Activated CD8-positive, alpha-beta T cell treated with anti-CD3 and anti-CD28 coated beads for 36 hours (primary cell): ENCODE measurements around the gene DISP1. TPM values are rescaled to one million over a fixed set of nuclear protein-coding genes. Genes with fewer than 3 reads are reported as not detected.

Experiments
- ATAC-seq: fragments of 200-7000 bp; cut with Tn5 transposase; one replicate; pipeline ENCODE4 v1.10.0; 2021; ENCODE audit warnings: mild to moderate bottlenecking, moderate library complexity
- CTCF ChIA-PET: fragments of 350-600 bp; sonication (Branson Sonifier 250); formaldehyde crosslinking; loops from one replicate; lab custom pipeline; 2021; ENCODE audit warnings: antibody characterized with exemption; lab: Charles Lee
- POLR2A ChIA-PET: fragments of 350-600 bp; sonication (Branson Sonifier 250); formaldehyde crosslinking; loops from one replicate; lab custom pipeline; 2021; ENCODE audit warnings: antibody characterized with exemption; lab: Charles Lee
- DNase-seq: peaks from one replicate; pipeline ENCODE4 v3.0.0-alpha.2; 2020
- H3K27ac Mint-ChIP-seq: one replicate; pipeline ENCODE4 v1.8.0; 2021; ENCODE audit warnings: mild to moderate bottlenecking, mixed read lengths
- H3K27me3 Mint-ChIP-seq: one replicate; pipeline ENCODE4 v1.8.0; 2021; ENCODE audit warnings: mixed read lengths
- H3K36me3 Mint-ChIP-seq: one replicate; pipeline ENCODE4 v1.8.0; 2021; ENCODE audit warnings: low read depth, mixed read lengths
- H3K4me1 Mint-ChIP-seq: one replicate; pipeline ENCODE4 v1.8.0; 2021; ENCODE audit warnings: low read depth, mixed read lengths
- H3K4me3 Mint-ChIP-seq: one replicate; pipeline ENCODE4 v1.8.0; 2021; ENCODE audit warnings: mild to moderate bottlenecking, moderate library complexity, mixed read lengths
- H3K9me3 Mint-ChIP-seq: one replicate; pipeline ENCODE4 v1.8.0; 2021; ENCODE audit warnings: mixed read lengths
- intact Hi-C: fragments of 100-400 bp; cut with micrococcal nuclease; formaldehyde crosslinking; loops from one replicate; pipeline ENCODE4 v1.10.0; 2022
- total RNA-seq, 2 experiments: library from RNA; stranded (reverse); gene quantifications; one replicate each; pipeline ENCODE4 v1.2.3, GENCODE V29; 2021
- TF ChIP-seq, protein P1 (sequence below): fragments of 200-600 bp; IDR thresholded peaks from one replicate; pipeline ENCODE4 v1.8.0; 2022; ENCODE audit warnings: antibody characterized with exemption, mild to moderate bottlenecking

Gene DISP1
- total RNA-seq, 2 experiments from 2014 or later, result 1.8 to 2.1 TPM

DNA sequence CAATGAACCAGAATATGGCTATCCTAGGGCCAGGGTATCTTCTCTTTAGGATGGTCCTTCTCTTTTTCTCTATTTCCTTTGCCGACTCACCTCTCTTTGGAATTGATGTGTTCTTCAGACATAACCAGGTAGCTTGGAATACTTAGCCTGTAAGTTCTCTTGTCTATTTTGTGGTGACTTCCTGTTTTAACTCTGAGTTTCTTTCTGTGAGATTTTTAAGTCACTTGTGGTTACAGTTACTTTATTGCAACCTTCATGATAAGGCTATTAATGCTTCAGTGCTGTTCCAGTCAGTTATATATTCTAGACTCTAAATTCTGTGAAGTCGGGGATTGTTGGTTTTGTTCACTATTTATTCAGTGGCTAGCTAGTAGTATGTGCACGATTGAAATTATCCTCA, 46.2 kb downstream of the DISP1 start:
- no peak for DNase-seq
- ATAC-seq, result no peak
- Mint-ChIP-seq H3K36me3 (peaks cover 13% of the 10 kb centered on the region), H3K27ac (no peak overlapping the region), H3K4me1 (peaks cover 9% of the 10 kb centered on the region), H3K4me3 (no peak overlapping the region), H3K9me3 (peaks cover 5% of the 10 kb centered on the region), H3K27me3 (no peaks in the 10 kb centered on the region)
- intact Hi-C loops, result no loop called here
- TF ChIP-seq, protein P1, sequence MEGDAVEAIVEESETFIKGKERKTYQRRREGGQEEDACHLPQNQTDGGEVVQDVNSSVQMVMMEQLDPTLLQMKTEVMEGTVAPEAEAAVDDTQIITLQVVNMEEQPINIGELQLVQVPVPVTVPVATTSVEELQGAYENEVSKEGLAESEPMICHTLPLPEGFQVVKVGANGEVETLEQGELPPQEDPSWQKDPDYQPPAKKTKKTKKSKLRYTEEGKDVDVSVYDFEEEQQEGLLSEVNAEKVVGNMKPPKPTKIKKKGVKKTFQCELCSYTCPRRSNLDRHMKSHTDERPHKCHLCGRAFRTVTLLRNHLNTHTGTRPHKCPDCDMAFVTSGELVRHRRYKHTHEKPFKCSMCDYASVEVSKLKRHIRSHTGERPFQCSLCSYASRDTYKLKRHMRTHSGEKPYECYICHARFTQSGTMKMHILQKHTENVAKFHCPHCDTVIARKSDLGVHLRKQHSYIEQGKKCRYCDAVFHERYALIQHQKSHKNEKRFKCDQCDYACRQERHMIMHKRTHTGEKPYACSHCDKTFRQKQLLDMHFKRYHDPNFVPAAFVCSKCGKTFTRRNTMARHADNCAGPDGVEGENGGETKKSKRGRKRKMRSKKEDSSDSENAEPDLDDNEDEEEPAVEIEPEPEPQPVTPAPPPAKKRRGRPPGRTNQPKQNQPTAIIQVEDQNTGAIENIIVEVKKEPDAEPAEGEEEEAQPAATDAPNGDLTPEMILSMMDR, result no peak
- CTCF ChIA-PET, result no interaction called here
- POLR2A ChIA-PET, result no interaction called here

Other genes starting within 250 kb of the DISP1 start
- 10 to 100 TPM; 18.4 to 19.0 TPM for gene TAF1A, start 225.1 kb upstream of the DISP1 start, total RNA-seq
- 10 to 100 TPM; 43.1 to 44.1 TPM for gene MIA3, start 196.9 kb upstream of the DISP1 start, total RNA-seq
- 10 to 100 TPM; 54.3 to 61.6 TPM for gene AIDA, start 102.5 kb upstream of the DISP1 start, total RNA-seq
- gene BROX, start 102.5 kb upstream of the DISP1 start, total RNA-seq, result 10 to 100 TPM; 25.7 to 32.8 TPM
- gene FAM177B, start 77.8 kb upstream of the DISP1 start, total RNA-seq, result not detected